ENCODE data around the gene C22orf15. TPM values are rescaled to one million over a fixed set of nuclear protein-coding genes. Genes with fewer than 3 reads are reported as not detected.

The C22orf15 gene
- total RNA-seq, 1 donor from 2014 or later = not detected

DNA sequence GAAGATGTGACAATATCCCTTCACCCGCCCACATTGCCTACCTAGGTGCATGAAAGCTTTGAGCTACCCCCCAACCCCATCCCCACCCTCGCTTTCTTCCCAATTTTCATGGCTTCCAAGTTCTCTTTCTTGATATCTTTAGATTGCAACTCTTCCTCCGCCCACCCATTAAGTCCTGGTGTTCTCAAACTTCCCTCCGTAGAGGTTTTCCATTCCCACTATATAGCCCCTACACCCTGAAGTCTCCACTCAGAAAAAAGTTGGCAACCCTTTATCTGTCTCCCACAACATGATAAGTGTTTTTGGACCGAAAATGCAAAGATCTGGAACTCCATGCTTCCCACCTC lies 12.4 kb upstream of the C22orf15 start:
- DNase-seq (ENCODE audit: low spot score) (no peak), ATAC-seq (no peak)

DNA sequence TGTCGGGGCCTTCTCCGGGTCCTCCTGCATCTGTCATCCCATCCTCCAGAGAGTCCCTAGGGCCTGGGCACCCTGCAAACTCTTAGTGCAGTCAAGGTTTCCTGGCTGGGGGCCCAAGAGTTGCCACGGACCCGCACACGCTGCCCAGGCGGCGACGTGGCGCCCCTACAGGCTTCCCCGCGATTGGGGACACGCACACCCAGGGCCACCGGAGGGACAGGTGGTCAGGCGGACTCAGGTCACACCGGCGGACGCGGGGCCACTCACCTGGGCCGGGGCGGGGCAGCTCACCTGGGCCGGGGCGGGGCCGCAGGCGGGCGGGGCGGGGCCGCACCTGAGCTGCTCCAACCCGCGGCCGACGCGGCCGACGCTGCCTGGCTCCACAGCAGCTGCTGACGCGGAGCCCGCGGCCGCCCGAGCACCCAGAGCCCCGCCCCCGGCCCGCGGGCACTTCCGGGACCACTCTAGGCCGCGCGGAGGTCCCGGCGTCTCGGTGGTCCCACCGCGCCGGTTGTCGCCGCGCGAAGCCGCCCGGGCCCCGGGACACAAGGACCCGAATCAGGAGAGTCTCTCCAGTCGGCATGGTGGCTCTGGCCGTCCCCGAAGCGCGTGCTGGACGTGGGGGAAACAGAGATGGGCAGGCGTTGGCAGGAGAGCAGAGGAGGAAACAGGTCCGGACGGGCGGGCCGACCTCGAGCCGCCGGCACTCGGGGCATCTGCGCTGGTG lies 11.9 kb upstream of the C22orf15 start, which contains the start of gene ZNF70:
Gene ZNF70, minus strand, starts transcription at position 399 of the 727 bp plus-strand sequence. CDS start 5,972 bp downstream, outside the sequence.
- ATAC-seq = peak; percentile 96
- DNase-seq (ENCODE audit: low spot score) = peak; percentile 88

DNA sequence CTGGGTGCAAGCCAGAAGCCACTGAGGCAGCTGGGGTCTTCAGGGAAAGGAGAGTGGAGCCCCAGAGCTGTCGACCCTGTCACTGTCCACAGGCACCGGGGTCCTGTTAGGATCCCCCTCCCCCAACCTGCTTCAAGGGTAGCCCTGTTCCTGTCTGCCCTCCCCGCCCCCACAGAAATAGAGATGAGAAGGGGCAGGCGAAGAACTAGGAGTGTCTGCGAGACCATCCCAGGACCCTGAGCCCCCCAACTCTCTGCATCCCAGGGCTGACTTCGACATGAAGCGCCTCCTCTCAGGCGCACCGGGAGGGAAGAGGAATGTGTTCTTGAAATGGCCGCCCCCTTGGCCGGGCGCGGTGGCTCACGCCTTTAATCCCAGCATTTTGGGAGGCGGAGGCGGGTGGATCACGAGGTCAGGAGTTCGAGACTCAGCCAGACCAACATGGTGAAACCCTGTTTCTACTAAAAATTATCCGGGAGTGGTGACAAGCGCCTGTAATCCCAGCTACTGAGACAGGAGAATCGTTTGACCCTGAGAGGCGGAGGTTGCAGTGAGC lies 11.3 kb upstream of the C22orf15 start:
- ATAC-seq (peak; percentile 42), DNase-seq (ENCODE audit: low spot score) (peak; percentile 57)

DNA sequence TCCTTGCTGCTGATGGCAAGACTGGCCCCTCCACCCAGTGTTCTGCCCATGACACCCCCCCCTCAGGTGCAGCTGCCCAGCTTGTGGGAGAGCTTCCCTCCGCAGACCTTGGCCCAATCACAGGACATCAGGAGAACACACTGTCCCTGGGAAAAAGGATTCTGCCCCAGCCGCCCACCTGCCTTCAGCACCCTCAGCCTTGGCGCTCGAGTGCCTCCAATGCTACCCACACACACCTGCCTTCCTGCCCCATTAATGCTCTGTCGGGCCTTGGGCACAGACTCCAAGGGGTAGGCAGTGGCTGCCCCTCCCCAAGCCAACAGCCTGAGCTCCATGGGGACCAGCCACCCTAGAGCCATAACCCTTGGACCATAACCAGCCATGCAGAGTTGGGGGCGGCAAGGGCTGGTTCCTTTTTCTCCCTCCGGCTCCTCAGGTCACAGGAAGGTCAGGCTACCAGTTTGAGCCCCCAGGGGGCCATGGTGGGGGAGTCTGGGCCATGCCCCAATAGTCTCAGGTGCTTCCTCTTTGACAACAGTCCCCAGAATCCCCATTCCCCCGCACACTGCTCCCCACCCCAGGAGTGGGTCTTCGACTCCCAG lies 10.6 kb upstream of the C22orf15 start:
- DNase-seq (ENCODE audit: low spot score) (no peak), ATAC-seq (no peak)

DNA sequence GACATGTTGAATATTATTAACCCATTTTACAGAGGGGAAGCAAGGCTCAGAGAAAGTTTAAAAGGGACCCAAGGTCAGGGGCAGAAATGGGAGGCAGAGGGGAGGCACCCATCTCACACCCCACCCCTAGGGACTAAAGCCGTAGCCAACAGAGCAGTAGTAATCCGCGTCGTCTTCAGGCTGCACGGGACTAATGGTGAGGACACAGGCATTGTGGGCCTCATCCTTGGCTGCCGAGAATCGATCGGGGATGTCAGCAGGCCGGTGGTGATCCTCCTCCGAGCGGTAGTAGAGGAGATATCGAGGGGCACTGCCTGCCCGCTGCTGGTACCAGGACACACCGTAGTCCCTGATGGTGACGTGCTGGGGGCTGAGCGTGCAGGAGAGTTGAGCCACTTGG lies 10.0 kb upstream of the C22orf15 start:
- no peak for DNase-seq (ENCODE audit: low spot score)
- no peak for ATAC-seq

DNA sequence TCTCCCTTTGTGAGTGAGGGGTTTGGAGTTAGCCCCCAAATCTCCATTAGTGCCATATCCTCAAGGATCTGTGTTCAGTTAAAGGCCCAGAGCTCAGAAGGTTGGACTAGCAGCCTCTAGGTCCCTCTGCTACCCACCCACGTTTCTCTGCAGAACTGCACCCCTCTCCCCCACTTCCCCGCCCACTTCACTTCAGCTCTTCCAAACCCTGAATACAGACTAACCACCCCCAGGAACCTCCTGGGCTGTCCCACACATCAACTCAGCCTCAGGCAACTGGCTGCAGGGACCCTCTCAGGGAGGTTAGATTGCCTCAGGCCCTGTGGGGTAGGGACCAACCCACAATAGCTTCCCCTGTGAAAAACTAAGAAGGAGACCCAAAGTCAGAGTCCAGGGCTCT lies 9.4 kb upstream of the C22orf15 start:
- ATAC-seq = no peak
- no peak for DNase-seq (ENCODE audit: low spot score)

DNA sequence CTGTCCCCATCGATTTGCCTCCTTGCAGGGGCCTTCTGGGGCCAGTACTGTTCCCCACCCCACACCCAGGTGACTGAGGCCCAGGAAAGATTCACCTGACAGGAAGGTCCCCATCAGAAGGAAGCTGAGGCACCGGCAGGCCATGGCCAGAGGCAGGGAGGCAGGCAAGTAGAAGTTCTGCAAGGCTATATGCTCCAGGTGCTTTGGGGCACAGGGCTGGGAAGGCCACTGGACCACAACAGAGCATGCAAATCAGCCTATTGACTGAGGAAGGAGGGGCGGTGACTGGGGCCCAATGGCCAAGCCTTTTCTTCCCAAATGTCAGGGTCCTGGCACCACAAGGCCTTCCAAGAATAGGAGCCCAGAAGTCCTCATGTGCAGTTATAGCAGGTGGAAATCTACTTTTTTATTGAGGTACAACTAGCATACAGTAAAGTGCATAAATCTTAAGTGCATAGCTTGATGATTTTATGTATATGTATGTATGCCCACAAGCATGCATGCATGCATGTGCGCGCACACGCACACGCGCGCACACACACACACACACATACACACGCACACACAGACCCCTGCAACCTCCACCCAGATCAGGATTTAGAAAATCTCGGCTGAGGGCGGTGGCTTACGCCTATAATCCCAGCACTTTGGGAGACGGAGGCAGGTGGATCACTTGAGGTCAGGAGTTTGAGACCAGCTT lies 8.4 kb upstream of the C22orf15 start, which contains the start of gene VPREB3:
Gene VPREB3, minus strand, starts transcription at position 206 of the 700 bp plus-strand sequence. Its CDS starts 62 bp downstream, at position 144.
- ATAC-seq (no peak), DNase-seq (ENCODE audit: low spot score) (no peak)

DNA sequence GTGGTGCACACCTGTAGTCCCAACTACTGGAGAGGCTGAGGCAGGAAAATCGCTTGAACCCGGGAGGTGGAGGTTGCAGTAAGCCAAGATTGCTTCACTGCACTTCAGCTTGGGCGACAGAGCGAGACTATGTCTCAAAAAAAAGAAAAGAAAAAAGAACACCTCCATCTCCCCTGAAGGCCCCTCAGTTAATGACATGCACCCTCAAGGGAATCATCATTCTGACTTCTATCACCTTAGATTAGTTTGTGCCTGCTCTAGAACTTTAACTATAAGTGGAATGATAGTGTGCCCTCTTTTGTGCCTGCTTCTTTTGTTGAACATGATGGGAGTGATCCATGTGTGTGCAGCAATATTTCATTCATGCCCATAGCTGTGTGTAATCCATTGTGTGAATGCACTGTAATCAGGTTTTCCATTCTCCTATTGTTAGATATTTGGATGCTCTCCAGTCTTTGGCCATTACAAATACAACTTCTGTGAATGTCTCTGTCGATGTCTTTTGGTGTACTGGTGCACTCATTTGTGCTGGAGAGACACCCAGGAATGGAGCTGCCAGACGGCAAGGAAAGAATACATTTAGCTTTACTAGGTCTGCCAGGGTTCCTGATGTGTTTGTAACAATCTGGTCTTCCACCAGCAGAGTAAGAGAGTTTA lies 7.7 kb upstream of the C22orf15 start:
- ATAC-seq (no peak), DNase-seq (ENCODE audit: low spot score) (no peak)

DNA sequence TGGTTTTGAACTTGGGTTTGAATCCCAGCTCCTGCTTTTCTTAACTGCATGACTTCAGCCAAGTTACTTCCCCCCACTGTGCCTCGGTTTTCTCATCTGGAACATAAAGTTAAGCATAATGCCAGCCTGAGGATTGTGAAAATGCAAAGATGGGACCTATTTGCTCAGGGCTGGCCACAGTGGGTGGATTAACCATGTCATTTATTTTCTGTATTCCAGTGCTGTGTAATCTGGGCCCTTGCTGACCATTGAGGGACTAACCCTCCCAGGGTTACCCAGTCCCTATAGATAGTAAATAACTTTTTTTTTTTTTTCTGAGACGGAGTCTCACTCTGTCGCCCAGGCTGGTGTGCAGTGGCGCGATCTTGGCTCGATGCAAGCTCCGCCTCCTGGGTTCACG lies 7.1 kb upstream of the C22orf15 start:
- ATAC-seq (no peak), DNase-seq (ENCODE audit: low spot score) (no peak)

DNA sequence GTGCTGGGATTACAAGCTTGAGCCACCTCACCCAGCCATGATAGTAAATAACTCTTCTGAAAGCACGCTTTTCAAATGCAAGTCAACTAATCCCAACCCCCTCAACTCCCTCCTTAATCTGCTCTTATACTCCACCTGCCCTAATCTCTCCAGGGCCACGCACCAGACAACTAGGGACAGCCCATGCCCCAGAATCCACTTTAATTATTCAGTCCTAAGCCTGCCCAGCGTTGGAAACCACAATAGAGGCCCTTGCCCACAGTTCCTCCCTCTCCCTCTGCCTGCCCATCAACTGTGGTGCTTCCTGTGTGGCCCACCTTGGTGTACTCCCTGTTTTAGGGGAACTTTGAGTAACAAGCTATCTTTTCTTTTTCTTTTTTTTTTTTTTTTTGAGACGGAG lies 5.9 kb upstream of the C22orf15 start:
- DNase-seq (ENCODE audit: low spot score) = no peak
- peak; percentile 20 for ATAC-seq

DNA sequence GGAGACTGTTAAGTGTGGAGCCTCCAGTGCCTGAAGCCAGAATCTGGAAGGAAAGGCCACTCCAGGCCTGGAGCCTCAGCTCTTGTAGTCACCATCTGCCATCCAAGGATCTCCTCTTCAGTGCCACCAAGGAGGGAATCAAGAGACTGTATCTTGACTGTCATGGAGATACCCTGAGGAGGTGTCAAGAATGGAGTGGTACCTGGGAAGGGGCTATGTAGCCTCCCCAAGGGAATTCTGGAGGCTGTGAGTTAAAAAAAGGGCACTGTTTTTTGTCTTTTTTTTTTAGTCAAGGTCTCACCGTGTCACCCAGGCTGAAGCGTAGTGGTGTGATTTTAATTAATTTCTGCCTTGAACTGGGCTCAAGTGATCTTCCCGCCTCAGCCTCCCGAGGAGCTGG lies 3.2 kb upstream of the C22orf15 start:
- ATAC-seq (no peak), DNase-seq (ENCODE audit: low spot score) (no peak)

DNA sequence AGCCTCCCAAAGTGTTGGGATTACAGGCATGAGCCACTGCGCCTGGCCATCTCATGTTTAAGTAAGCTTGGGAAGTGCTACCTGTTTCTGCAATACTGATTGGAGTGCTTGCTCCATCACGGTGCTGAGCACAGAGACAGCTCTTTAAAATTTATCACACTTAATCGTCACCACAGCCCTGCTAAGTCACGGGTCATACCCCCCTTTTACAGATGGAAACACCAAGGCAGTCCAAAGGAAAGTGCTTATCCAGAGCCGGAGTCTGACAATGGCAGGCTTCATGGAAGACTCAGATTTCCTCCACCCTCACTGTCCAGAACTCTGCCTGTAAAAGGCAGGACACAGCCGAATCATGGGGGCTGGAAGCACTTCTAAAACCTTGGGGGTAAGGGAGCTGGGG lies 2.7 kb upstream of the C22orf15 start:
- no peak for DNase-seq (ENCODE audit: low spot score)
- no peak for ATAC-seq

DNA sequence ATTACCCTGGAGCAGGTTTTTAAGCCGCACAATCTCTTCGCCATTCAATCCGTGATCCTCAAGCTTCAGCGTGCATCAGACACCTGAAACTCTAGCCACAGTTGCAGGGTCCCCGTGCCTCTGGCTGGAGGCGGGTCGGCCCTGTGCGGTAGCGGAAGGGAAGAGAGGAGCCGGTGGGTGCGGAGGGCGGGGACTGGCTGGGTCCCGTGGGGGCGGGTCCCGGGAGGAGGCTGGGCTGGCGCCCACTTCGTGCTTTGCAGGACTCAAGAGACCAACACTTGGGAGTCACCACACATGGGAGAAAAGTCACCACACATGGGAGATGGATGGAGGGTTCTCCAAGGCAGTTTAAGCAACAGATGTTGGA lies 772 bp downstream of the C22orf15 start:
- ATAC-seq = no peak
- no peak for DNase-seq (ENCODE audit: low spot score)

DNA sequence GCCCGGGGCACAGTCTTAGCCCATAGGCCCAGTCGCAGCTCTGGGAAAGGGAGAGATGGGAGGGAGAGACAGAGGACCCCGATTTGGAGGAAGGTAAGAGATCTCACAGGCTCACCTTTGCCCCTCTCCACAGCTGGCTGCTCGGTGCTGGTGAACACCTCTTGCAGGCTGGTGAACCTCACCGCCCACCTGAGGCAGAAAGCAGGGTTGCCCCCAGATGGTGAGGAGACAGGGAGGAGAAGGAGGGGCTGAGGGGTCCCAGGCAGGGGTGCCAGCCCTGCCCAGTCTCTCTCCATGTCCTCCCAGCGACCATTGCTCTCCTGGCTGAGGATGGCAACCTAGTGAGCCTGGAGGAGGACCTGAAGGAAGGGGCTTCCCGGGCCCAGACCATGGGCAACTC lies 1.2 kb downstream of the C22orf15 start:
- DNase-seq (ENCODE audit: low spot score) (no peak), ATAC-seq (no peak)

DNA sequence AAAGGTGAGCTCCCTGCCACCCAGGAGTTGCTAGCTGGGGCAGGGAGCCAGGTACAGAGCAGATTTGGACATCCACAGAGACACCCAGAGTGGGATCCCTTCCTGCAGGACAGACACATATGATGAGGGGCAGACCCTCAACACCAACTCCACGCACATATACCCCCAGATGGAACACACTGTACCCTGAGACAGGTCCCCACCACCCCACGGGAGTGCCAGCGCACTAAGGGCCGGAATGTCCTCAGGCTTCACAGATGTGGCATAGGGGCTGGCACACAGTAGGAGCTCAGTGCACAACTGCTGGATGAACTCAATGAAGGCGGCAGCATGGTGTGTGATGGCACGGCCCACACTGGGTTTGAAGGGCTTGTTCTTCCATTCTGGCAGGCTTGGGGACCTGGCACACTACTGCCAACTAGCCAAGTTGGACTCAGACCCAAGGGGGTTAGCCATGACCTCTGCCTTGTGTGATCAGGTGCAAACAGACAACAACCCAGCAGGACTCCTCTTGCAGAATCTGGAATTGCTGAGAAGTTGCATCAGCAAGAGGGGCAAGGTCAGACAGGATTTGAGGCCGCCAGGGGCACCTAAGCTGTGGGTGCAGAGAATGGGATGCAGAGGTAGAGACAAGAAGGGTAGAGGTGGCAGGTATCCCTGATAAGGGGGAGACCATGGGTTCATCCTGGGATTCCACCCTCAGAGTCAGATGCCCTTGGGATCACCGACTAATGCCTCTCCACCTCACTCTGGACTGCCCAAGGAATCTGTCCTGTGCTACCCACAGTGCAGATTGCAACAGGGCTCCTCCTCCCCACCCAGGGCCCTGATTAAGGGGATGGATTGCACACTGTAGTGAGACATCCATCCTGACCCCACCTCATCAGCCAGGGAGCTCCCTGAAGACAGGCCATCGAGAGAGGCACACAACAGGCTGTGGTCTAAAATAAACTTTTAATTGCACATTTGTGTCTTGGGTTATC lies 2.4 kb downstream of the C22orf15 start:
- ATAC-seq (peak; percentile 52), DNase-seq (ENCODE audit: low spot score) (peak; percentile 90)

DNA sequence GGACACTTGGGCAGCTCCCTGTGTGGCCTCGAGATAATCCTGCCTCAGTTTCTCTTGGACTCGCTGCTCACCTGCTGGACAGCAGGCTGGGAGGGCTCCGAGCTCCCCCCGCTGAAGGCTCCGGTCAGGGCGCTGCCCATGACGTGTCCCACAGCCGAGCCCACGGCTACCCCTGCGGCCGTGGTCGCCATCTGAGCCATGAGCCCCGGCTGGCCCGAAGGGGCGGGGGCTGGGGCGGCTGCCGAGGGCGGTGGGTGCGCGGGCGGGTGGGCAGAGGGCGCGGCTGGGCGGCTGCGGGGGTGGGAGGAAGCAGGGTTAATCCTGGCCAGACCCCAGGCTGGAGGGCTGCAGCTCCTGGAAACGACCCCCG lies 4.5 kb downstream of the C22orf15 start:
- ATAC-seq (no peak), DNase-seq (ENCODE audit: low spot score) (no peak)

DNA sequence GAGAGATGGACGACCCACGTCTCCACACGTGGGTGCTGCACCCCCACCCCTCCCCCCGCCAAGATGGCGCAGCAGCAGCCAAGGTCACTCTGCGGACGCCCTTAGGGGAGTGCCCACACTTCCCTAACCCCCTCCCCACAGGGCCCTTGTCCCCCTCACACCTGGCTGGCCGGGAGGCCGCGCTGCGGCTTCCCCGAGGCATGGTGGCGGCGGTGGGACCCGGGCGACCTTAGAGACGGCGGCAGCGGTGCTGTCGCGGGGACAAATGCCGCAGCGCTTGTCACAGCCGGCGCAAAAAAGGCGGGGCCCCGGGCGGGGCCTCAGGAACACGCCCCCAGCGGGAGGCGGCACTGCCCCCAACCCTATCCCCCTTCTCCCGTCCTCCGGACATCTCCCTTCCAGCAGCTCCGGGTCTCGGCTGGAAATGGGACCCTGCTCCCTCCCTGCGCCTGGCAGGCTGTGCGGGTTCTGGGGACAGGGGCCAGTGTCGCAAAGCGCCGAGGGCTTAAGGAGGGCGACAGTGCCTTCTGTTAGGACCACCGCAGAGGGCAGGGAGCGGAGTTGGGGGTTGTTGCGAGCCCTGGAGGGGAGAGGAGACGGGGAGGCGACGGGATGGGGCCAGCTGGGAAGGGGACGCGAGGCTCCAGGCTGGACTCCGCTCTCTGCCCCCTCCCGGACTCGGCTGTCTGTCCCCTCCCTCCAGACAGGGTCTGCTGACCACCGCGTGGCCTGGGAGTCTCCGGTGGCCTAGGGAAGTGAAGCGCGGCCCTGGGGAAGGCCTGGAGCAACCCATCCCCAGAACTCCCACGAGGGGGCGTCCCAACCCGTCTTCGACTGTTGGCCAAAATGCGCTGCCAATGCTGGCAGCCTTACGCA lies 5.1 kb downstream of the C22orf15 start, which contains the start of gene CHCHD10:
Gene CHCHD10, minus strand, starts transcription at position 300 of the 876 bp plus-strand sequence. Its CDS starts 98 bp downstream, at position 202.
- peak; percentile 91 for DNase-seq (ENCODE audit: low spot score)

DNA sequence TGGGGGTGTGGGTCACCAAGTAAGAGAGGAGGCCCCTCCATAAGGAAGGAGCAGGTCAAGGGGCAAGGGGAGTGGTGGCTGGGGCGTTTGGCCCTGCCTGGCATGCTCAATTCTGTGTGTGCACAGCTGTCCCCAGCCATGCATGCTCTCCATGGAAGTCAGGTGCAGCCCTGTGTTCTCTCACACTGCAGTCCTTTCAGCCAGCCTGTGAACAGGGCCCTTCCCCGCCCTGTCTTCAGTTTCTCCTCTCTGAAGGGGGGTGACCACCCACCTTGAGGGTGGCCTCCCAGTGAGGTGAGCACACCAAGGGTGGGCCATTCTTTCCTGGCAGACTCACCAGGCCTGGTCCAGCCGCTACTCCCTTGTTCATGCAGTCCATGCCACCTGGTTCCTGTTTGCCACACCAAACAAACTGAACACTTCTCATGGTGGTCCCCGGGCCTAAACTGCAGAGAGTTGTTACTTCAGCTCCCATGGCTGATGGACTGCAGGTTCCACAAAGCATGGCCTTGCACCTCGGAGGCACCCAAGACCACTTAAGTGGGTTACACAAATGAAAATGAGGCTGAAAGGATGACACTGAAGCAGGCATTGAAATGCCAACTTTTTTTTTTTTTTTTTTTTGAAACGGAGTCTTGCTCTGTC lies 6.7 kb downstream of the C22orf15 start:
- ATAC-seq (no peak), DNase-seq (ENCODE audit: low spot score) (no peak)

More for the DNA sequence above, 5.1 kb downstream of the C22orf15 start, which contains the start of gene CHCHD10:
- peak; percentile 77 for ATAC-seq
